ENCODE data around the gene GABRE.

The GABRE gene

DNA sequence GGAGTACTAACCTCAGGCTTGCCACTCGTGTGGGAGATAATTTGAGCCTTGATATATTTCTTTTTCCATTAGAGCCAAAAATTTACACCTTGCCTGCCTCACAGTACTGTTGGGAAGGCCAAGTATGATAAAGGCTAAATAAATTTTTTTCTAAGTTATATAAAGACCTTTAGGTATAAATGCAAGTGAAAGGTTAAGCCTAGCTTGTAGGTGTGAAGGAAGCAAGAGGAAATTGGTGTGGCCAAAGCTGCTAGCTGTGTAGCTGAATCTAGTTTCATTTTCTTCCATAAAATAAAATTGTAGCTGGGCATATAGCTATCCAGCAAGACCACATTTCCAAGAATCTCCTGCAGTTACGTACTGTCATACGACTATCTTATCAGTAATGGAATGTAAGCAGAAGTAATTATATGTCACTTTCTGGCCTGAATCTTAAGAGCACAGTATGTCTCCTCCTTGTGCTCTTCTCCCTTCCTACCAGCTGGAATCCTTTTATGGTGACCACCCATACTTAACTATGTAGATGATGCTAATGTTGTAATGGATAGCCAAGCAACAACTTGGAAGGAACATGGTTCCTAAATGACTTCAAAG, 14.3 kb upstream of the GABRE start:
- TF ChIP-seq CTCF (IDR thresholded peaks at IDR 0.05; ENCODE audit: low read depth, low read length) (no peak), MYC (IDR thresholded peaks at IDR 0.05; ENCODE audit: low read depth, low read length) (no peak), POLR2A (IDR thresholded peaks at IDR 0.05; ENCODE audit: extremely low read depth, insufficient read length) (no peak)
- TF ChIP-seq, protein P1, sequence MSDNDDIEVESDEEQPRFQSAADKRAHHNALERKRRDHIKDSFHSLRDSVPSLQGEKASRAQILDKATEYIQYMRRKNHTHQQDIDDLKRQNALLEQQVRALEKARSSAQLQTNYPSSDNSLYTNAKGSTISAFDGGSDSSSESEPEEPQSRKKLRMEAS (IDR thresholded peaks at IDR 0.05; ENCODE audit: low read depth, low read length), result no peak
- no peak for DNase-seq (ENCODE audit: low read depth)
- no peak overlapping the region for H3K4me3 ChIP-seq (ENCODE audit: low read depth, low read length)

GRCh38 chrX:151987108-151987507, 12.6 kb upstream of the GABRE start:
- TF ChIP-seq, protein P1 (IDR thresholded peaks at IDR 0.05; ENCODE audit: low read depth, low read length), result no peak
- no peak for TF ChIP-seq CTCF (IDR thresholded peaks at IDR 0.05; ENCODE audit: low read depth, low read length)
- DNase-seq (ENCODE audit: low read depth), result no peak
- no peak overlapping the region for H3K4me3 ChIP-seq (ENCODE audit: low read depth, low read length)

DNA sequence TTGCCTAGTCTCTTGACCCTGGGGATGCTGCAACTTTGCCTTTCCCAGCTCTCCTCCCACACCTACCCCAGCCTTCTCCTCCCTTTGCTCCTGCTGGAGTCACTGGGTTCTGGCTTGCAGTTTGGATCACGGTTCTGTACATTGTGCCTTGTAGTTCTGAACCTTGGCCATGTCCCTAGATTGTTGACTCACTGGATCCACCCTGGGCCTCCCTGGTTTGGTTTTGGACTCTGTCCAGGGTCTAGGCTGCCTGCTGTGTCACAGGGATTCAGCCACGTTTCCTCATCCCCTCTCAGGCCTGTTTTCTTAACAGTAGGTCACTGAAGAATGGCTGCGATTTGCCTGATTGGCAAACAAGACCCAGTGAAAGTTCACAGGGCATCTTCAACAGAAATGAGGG, 11.5 kb upstream of the GABRE start:
- DNase-seq (ENCODE audit: low read depth), result no peak
- TF ChIP-seq CTCF (IDR thresholded peaks at IDR 0.05; ENCODE audit: low read depth, low read length) (no peak), POLR2A (IDR thresholded peaks at IDR 0.05; ENCODE audit: extremely low read depth, insufficient read length) (no peak), MYC (IDR thresholded peaks at IDR 0.05; ENCODE audit: low read depth, low read length) (no peak)
- TF ChIP-seq, protein P1 (IDR thresholded peaks at IDR 0.05; ENCODE audit: low read depth, low read length), result no peak
- no peak overlapping the region for H3K4me3 ChIP-seq (ENCODE audit: low read depth, low read length)

GRCh38 chrX:151985531-151985930, 11.1 kb upstream of the GABRE start:
- no peak overlapping the region for H3K4me3 ChIP-seq (ENCODE audit: low read depth, low read length)
- TF ChIP-seq, protein P1 (IDR thresholded peaks at IDR 0.05; ENCODE audit: low read depth, low read length), result no peak
- TF ChIP-seq POLR2A (IDR thresholded peaks at IDR 0.05; ENCODE audit: extremely low read depth, insufficient read length) (no peak), MYC (IDR thresholded peaks at IDR 0.05; ENCODE audit: low read depth, low read length) (no peak), CTCF (IDR thresholded peaks at IDR 0.05; ENCODE audit: low read depth, low read length) (no peak)
- DNase-seq (ENCODE audit: low read depth), result no peak

DNA sequence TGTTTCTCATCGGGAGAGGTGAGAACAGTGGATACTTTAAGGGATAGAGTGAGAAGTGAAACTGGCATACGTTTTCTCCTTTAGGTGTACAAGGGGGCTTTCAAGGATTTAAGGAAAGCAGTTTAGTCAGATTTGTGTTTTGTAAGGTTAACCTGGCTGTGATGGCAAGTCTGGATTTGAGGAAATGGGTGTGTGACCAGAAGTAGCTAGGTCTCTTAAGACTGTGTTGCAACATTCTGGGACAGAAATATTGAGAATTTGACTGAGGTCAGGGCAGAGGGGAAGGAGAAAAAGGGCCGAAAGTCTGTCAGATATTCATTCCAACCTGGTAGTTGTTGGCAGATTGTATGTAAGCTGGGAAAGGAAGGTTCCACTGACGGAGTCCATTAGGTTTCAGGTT, 10.4 kb upstream of the GABRE start:
- TF ChIP-seq POLR2A (IDR thresholded peaks at IDR 0.05; ENCODE audit: extremely low read depth, insufficient read length), result no peak
- no peak for TF ChIP-seq MYC (IDR thresholded peaks at IDR 0.05; ENCODE audit: low read depth, low read length)
- no peak for TF ChIP-seq CTCF (IDR thresholded peaks at IDR 0.05; ENCODE audit: low read depth, low read length)
- TF ChIP-seq, protein P1 (IDR thresholded peaks at IDR 0.05; ENCODE audit: low read depth, low read length), result no peak
- H3K4me3 ChIP-seq (ENCODE audit: low read depth, low read length), result no peak overlapping the region
- DNase-seq (ENCODE audit: low read depth), result peak; percentile 37

Measured in NB4 (cell line).